Measurements from ENCODE around the gene IL17RB.

IL17RB gene

DNA sequence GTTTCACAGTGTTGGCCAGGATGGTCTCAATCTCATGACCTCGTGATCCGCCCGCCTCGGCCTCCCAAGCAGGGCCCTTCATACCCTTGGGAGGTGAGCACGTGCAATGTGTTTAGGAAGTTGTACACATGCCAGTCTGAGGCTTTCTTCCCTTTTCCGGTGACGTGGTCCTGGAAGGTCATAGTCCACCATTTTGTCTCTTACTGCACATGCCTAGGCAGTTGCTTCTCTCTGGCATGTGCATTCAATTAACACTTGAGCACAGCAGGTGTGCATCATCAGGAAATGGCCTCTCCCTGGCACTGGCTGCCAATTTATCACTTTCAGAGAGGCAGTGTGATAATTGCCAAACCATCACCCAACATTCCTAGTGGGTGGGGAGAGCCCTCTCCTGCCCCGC is 67.0 kb downstream of the IL17RB start:
- DNase-seq (ENCODE audit: low read depth): no peak
- H3K4me3 ChIP-seq (ENCODE audit: low read depth, low read length): no peak overlapping the region
- no peak for TF ChIP-seq CTCF (IDR thresholded peaks at IDR 0.05; ENCODE audit: control insufficient read depth, extremely low read depth, insufficient read depth)
